ENCODE data around the gene CCDC73.
"Not testable (repeated sequence)": the region's sequence is repeated elsewhere in the genome, so short reads cannot be mapped to it uniquely, and the experiment has no call there.

Gene CCDC73

GRCh38 chr11:32597921-32598320, 196.5 kb downstream of the CCDC73 start:
- H3K4me3 ChIP-seq (ENCODE audit: low read length), result no peak overlapping the region
- DNase-seq (ENCODE audit: low read depth), result no peak
- TF ChIP-seq CTCF (IDR thresholded peaks at IDR 0.05; ENCODE audit: insufficient read depth, low read depth, low read length, missing control alignments), result no peak

GRCh38 chr11:32596114-32596513, 198.3 kb downstream of the CCDC73 start:
- not testable (repeated sequence) for DNase-seq (ENCODE audit: low read depth); H3K4me3 ChIP-seq (ENCODE audit: low read length)

- TF ChIP-seq CTCF (IDR thresholded peaks at IDR 0.05; ENCODE audit: insufficient read depth, low read depth, low read length, missing control alignments), result no peak
- no peak for DNase-seq (ENCODE audit: low read depth)
- no peak overlapping the region for H3K4me3 ChIP-seq (ENCODE audit: low read length)
Measured at GRCh38 chr11:32594272-32594671, 200.2 kb downstream of the CCDC73 start.

- TF ChIP-seq CTCF (IDR thresholded peaks at IDR 0.05; ENCODE audit: insufficient read depth, low read depth, low read length, missing control alignments), result peak; percentile 38
- DNase-seq (ENCODE audit: low read depth), result peak; percentile 36
- H3K4me3 ChIP-seq (ENCODE audit: low read length), result no peak overlapping the region
Measured at GRCh38 chr11:32586576-32587190, 207.8 kb downstream of the CCDC73 start.

GRCh38 chr11:32584921-32585320, 209.5 kb downstream of the CCDC73 start:
- no peak for TF ChIP-seq CTCF (IDR thresholded peaks at IDR 0.05; ENCODE audit: insufficient read depth, low read depth, low read length, missing control alignments)
- peak; percentile 10 for DNase-seq (ENCODE audit: low read depth)
- H3K4me3 ChIP-seq (ENCODE audit: low read length), result peak overlapping the region; percentile 88

- TF ChIP-seq CTCF (IDR thresholded peaks at IDR 0.05; ENCODE audit: insufficient read depth, low read depth, low read length, missing control alignments), result no peak
- peak; percentile 99 for DNase-seq (ENCODE audit: low read depth)
- peak within 1 kb of the TSS; percentile 88 for H3K4me3 ChIP-seq (ENCODE audit: low read length)
Measured at GRCh38 chr11:32583459-32584271, 210.8 kb downstream of the CCDC73 start, which contains the start of gene EIF3M. Gene EIF3M (plus strand): TSS chr11:32583831. CDS start chr11:32583888, 57 bp downstream.

GRCh38 chr11:32581556-32581955, 212.9 kb downstream of the CCDC73 start:
- TF ChIP-seq CTCF (IDR thresholded peaks at IDR 0.05; ENCODE audit: insufficient read depth, low read depth, low read length, missing control alignments), result no peak
- DNase-seq (ENCODE audit: low read depth), result peak; percentile 69
- H3K4me3 ChIP-seq (ENCODE audit: low read length), result no peak overlapping the region
